Activated B cell treated with CpG ODN at 0.5 μM for 24 hours (primary cell): ENCODE results near the gene PAGE2. TPM values are rescaled to one million over a fixed set of nuclear protein-coding genes. Genes with fewer than 3 reads are reported as not detected.
"Not testable (repeated sequence)": the region's sequence is repeated elsewhere in the genome, so short reads cannot be mapped to it uniquely, and the experiment has no call there.

Experiments
- ATAC-seq: fragments of 200-7000 bp; cut with Tn5 transposase; one replicate; pipeline ENCODE4 v1.10.0; 2021; ENCODE audit warnings: low read depth, mild to moderate bottlenecking, moderate library complexity
- CTCF ChIA-PET: fragments of 350-600 bp; sonication (Branson Sonifier 250); formaldehyde crosslinking; loops from one replicate; lab custom pipeline; 2021; ENCODE audit warnings: antibody characterized with exemption; lab: Charles Lee
- POLR2A ChIA-PET: fragments of 350-600 bp; sonication (Branson Sonifier 250); formaldehyde crosslinking; loops from one replicate; lab custom pipeline; 2021; ENCODE audit warnings: antibody characterized with exemption; lab: Charles Lee
- DNase-seq: peaks from one replicate; pipeline ENCODE4 v3.0.0; 2022
- H3K27ac Mint-ChIP-seq: one replicate; pipeline ENCODE4 v1.8.0; 2020; ENCODE audit warnings: mixed read lengths
- H3K27me3 Mint-ChIP-seq: one replicate; pipeline ENCODE4 v1.8.0; 2021; ENCODE audit warnings: mixed read lengths
- H3K36me3 Mint-ChIP-seq: one replicate; pipeline ENCODE4 v1.8.0; 2021; ENCODE audit warnings: low read depth, mixed read lengths
- H3K4me1 Mint-ChIP-seq: one replicate; pipeline ENCODE4 v1.8.0; 2021; ENCODE audit warnings: mixed read lengths
- H3K4me3 Mint-ChIP-seq: one replicate; pipeline ENCODE4 v1.8.0; 2020; ENCODE audit warnings: mild to moderate bottlenecking, mixed read lengths
- H3K9me3 Mint-ChIP-seq: one replicate; pipeline ENCODE4 v1.8.0; 2020; ENCODE audit warnings: mixed read lengths
- CTCF ChIP-seq: fragments of 200-600 bp; IDR thresholded peaks from one replicate; pipeline ENCODE4 v1.8.0; 2022; ENCODE audit warnings: antibody characterized with exemption, mild to moderate bottlenecking
- intact Hi-C: fragments of 100-400 bp; cut with micrococcal nuclease; formaldehyde crosslinking; loops from one replicate; pipeline ENCODE4 v1.15.1; 2024
- total RNA-seq: library from RNA; stranded (reverse); gene quantifications from 2 replicates; pipeline ENCODE4 v1.2.3, GENCODE V29; 2022

PAGE2 gene
- total RNA-seq, result not detected in 2 replicates

- Mint-ChIP-seq H3K27me3 (no peaks in the 10 kb centered on the region), H3K4me3 (no peak within 1 kb of the TSS), H3K36me3 (no peaks in the 10 kb centered on the region), H3K4me1 (no peaks in the 10 kb centered on the region), H3K27ac (no peak within 1 kb of the TSS), H3K9me3 (no peaks in the 10 kb centered on the region)
- intact Hi-C loops, result no loop called here
- ChIA-PET CTCF (no interaction called here), POLR2A (no interaction called here)
- TF ChIP-seq CTCF, result no peak
- DNase-seq (no peak), ATAC-seq (no peak)
Observed at GRCh38 chrX:55088795-55089489, at the start of gene PAGE2. TSS of gene PAGE2 (plus strand) at chrX:55089018. CDS start at chrX:55090021, 1,003 bp downstream.

DNA sequence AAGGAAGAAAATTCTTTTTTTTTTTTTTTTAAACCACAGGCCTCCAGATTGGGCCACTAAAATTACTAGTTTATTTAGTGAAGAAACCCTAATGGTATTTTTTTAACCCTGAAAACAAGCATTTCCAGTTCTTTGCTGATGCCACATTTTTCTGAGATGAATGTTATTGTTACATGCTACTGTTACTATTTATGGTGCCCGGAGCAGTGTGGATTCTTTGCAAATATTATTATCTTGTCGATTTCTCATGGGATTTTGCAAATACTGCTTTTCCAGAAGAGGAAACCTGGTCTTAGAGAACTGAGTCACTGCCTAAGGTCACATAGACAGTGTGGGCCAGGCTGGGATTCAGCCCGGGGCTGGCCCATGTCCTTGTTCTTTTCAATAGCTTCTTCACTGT is 49.3 kb upstream of the PAGE2 start:
- Mint-ChIP-seq H3K9me3 (no peaks in the 10 kb centered on the region), H3K27ac (no peak overlapping the region), H3K27me3 (no peaks in the 10 kb centered on the region), H3K36me3 (no peaks in the 10 kb centered on the region), H3K4me1 (no peaks in the 10 kb centered on the region), H3K4me3 (no peak overlapping the region)
- ChIA-PET CTCF (no interaction called here), POLR2A (no interaction called here)
- TF ChIP-seq CTCF, result no peak
- ATAC-seq (no peak), DNase-seq (no peak)
- intact Hi-C loops, result no loop called here

DNA sequence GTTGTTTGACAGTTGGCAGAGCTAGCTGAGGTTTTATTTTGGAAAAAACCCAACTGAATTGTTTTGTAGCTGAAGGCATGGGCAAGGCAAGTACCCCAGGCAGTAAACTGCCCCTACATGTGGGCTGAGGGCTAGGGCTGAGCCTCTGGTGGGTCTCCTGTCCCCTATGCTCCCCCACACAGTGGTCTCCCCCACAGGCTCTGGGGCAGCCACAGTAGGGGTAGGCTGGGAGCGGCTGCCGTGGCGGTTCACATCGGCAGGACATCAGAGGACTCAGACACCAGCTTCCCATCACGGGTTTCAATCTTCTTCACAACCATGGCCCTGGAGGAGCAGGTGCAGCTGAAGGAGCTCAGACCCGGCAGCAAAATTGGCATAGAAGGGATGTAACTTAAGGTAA is 47.3 kb upstream of the PAGE2 start:
- no peak overlapping the region for H3K27ac Mint-ChIP-seq
- no peak for TF ChIP-seq CTCF
- ATAC-seq (no peak), DNase-seq (no peak)
- ChIA-PET CTCF (no interaction called here), POLR2A (no interaction called here)
- intact Hi-C loops, result no loop called here
- no peaks in the 10 kb centered on the region for H3K4me1 Mint-ChIP-seq
- H3K36me3 Mint-ChIP-seq, result no peaks in the 10 kb centered on the region
- no peaks in the 10 kb centered on the region for H3K27me3 Mint-ChIP-seq
- no peak overlapping the region for H3K4me3 Mint-ChIP-seq
- H3K9me3 Mint-ChIP-seq, result no peaks in the 10 kb centered on the region

- H3K4me3 Mint-ChIP-seq, CTCF ChIA-PET: not testable (repeated sequence)
- intact Hi-C loops, result loop anchor here (10.0 kb wide), 1 partner anchor 1216 kb away; no protein-coding TSS in a partner anchor
Observed at GRCh38 chrX:55050599-55050998, 38.2 kb upstream of the PAGE2 start.

GRCh38 chrX:55056820-55057674 is 31.8 kb upstream of the PAGE2 start:
- Mint-ChIP-seq H3K9me3 (no peaks in the 10 kb centered on the region), H3K4me3 (peak overlapping the region; percentile 68), H3K27me3 (no peaks in the 10 kb centered on the region), H3K36me3 (no peaks in the 10 kb centered on the region), H3K4me1 (peaks cover 11% of the 10 kb centered on the region), H3K27ac (peak overlapping the region; percentile 53)
- CTCF ChIA-PET, result interaction anchor here (1.1 to 1.3 kb wide), 2 partner anchors 165 to 418 kb away, joined by 6 to 9 read pairs; no protein-coding TSS in a partner anchor
- intact Hi-C loops, result loop anchor here (1.0 to 10.0 kb wide), 9 partner anchors 105 to 1222 kb away; partner anchors contain the start of gene RRAGB
- DNase-seq, result no peak
- POLR2A ChIA-PET, result interaction anchor here (0.8 to 1.3 kb wide), 2 partner anchors 57 to 418 kb away, joined by 3 to 5 read pairs; partner anchors contain the start of gene APEX2
- TF ChIP-seq CTCF, result no peak
- ATAC-seq, result no peak

More at GRCh38 chrX:55050599-55050998, 38.2 kb upstream of the PAGE2 start:
- POLR2A ChIA-PET, H3K4me1 Mint-ChIP-seq, H3K27me3 Mint-ChIP-seq, H3K36me3 Mint-ChIP-seq, H3K27ac Mint-ChIP-seq, H3K9me3 Mint-ChIP-seq, ATAC-seq, DNase-seq: not testable (repeated sequence)
